K562 (cell line): ENCODE measurements around the gene INMT. TPM values are rescaled to one million over a fixed set of nuclear protein-coding genes. Genes with fewer than 3 reads are reported as not detected.

ENCODE experiments used
- ATAC-seq: fragments of 200-7000 bp; cut with Tn5 transposase; 3 replicates; pipeline ENCODE4 v1.9.1; 2020; ENCODE audit warnings: moderate library complexity
- BruUV-seq: library from RNA; stranded (reverse); fragments of 400-500 nt; replicated peaks from 2 replicates; lab custom pipeline; 2021; lab: Mats Ljungman, UMichigan
- CTCF ChIA-PET: fragments of 300-600 bp; formaldehyde crosslinking; extraction: SDS; loops from one replicate; lab custom pipeline; 2021; ENCODE audit warnings: low intra/inter-chr PET ratio; lab: Yijun Ruan, JAX
- POLR2A ChIA-PET: fragments of 300-600, 350-650 bp; sonication (Branson Sonifier 250); formaldehyde crosslinking; extraction: SDS; loops from one replicate; lab custom pipeline; 2021; ENCODE audit warnings: antibody characterized with exemption, inconsistent platforms; lab: Yijun Ruan, JAX
- DNase-seq, 4 experiments: peaks; one replicate each; pipeline versions ENCODE4 v3.0.0 to v3.0.0-alpha.2; 2011 to 2018; ENCODE audit warnings: low spot score in 3 of 4, mixed read lengths in 3 of 4; ENCODE audit errors: extremely low read depth in 1 of 4
- FAIRE-seq: peaks from 2 replicates; lab custom pipeline; 2011; peaks lifted over from hg19 to GRCh38; lab: Jason Lieb, UNC
- H2AFZ ChIP-seq: 2 replicates; pipeline ENCODE4 v1.6.0; 2011; ENCODE audit warnings: low read depth, low read length, control low read depth, inconsistent platforms
- H3K27ac ChIP-seq: fragments of 200-600 bp; 3 replicates; pipeline ENCODE4 v1.8.0; 2011; ENCODE audit warnings: low read depth, mild to moderate bottlenecking, control low read depth, inconsistent platforms, low read length, moderate library complexity, mixed read lengths; ENCODE audit errors: extremely low read depth
- H3K27me3 ChIP-seq, 2 experiments: fragments of 300-600 bp in 1 of 2; 2 replicates in 1 of 2; 3 replicates in 1 of 2; pipeline versions ENCODE4 v1.6.0 to v1.8.0; 2011; ENCODE audit warnings: inconsistent platforms in 2 of 2, low read length in 2 of 2, mild to moderate bottlenecking in 1 of 2, mixed read lengths in 1 of 2, moderate library complexity in 1 of 2; ENCODE audit not compliant: control insufficient read depth in 2 of 2, insufficient read depth in 2 of 2
- H3K36me3 ChIP-seq: fragments of 300-600 bp; 3 replicates; pipeline ENCODE4 v1.8.0; 2011; ENCODE audit warnings: mild to moderate bottlenecking, low read length, inconsistent platforms; ENCODE audit not compliant: control insufficient read depth, insufficient read depth
- H3K4me1 ChIP-seq, 2 experiments: fragments of 200-600 bp in 1 of 2; replicated peaks in 1 of 2; 2 replicates in 1 of 2; 3 replicates in 1 of 2; pipeline versions ENCODE4 v1.5.1 to v1.8.0; 2011; ENCODE audit warnings: inconsistent platforms in 2 of 2, low read length in 2 of 2, mild to moderate bottlenecking in 1 of 2, mixed read lengths in 1 of 2, moderate library complexity in 1 of 2; ENCODE audit not compliant: control insufficient read depth in 2 of 2, insufficient read depth in 2 of 2
- H3K4me2 ChIP-seq: 2 replicates; pipeline ENCODE4 v1.6.1; 2011; ENCODE audit warnings: low read length, control low read depth, inconsistent platforms, mixed read lengths; ENCODE audit not compliant: insufficient read depth
- H3K4me3 ChIP-seq: fragments of 200-600 bp; sonication (generic), shearing (Covaris generic); 2 replicates; pipeline ENCODE4 v1.5.1; 2016; ENCODE audit warnings: control low read depth, inconsistent platforms
- H3K79me2 ChIP-seq: fragments of 200-600 bp; 3 replicates; pipeline ENCODE4 v1.8.0; 2011; ENCODE audit warnings: low read length, inconsistent platforms; ENCODE audit not compliant: control insufficient read depth, insufficient read depth
- H3K9ac ChIP-seq, 2 experiments: 2 replicates each; pipeline versions ENCODE4 v1.6.0 to v1.6.1; 2011; ENCODE audit warnings: low read depth in 2 of 2, low read length in 2 of 2, control low read depth in 1 of 2, inconsistent platforms in 1 of 2, mild to moderate bottlenecking in 1 of 2, mixed read lengths in 1 of 2; ENCODE audit not compliant: insufficient read depth in 1 of 2
- H3K9me1 ChIP-seq: one replicate; pipeline ENCODE4 v1.6.0; 2011; ENCODE audit warnings: inconsistent platforms, mild to moderate bottlenecking, low read length, moderate library complexity; ENCODE audit not compliant: control insufficient read depth, insufficient read depth
- H3K9me3 ChIP-seq: replicated peaks from 2 replicates; pipeline ENCODE4 v1.5.1; 2011; ENCODE audit warnings: low read depth, low read length, inconsistent platforms; ENCODE audit not compliant: control insufficient read depth, insufficient read depth
- H4K20me1 ChIP-seq: replicated peaks from 2 replicates; pipeline ENCODE4 v1.6.1; 2011; ENCODE audit warnings: low read length, inconsistent platforms, mixed read lengths; ENCODE audit not compliant: control insufficient read depth, insufficient read depth
- BRF1 ChIP-seq: IDR thresholded peaks from 3 replicates; pipeline ENCODE4 v1.6.1; 2011; ENCODE audit warnings: borderline replicate concordance, mild to moderate bottlenecking; ENCODE audit not compliant: insufficient read length; ENCODE audit errors: extremely low read depth
- CHCHD3 ChIP-seq: fragments of 250-450 bp; sonication (Bioruptor Pico); IDR thresholded peaks from 2 replicates; pipeline ENCODE4 v2.1.2; 2022; ENCODE audit warnings: mild to moderate bottlenecking
- KLF10 ChIP-seq: fragments of 250-450 bp; sonication (Bioruptor Pico); IDR thresholded peaks from 2 replicates; pipeline ENCODE4 v1.6.1; 2021; ENCODE audit warnings: matching md5 sums
- KLF13 ChIP-seq: fragments of 450-650 bp; IDR thresholded peaks from 2 replicates; pipeline ENCODE4 v1.6.1; 2016; ENCODE audit warnings: missing genetic modification characterization, low read depth, mild to moderate bottlenecking, missing compliant biosample characterization, moderate library complexity, borderline replicate concordance
- POLR3G ChIP-seq: IDR thresholded peaks from 2 replicates; pipeline ENCODE4 v1.6.1; 2011; ENCODE audit not compliant: insufficient read length, insufficient replicate concordance; ENCODE audit errors: extremely low read depth
- SMAD3 ChIP-seq: fragments of 450-650 bp; formaldehyde crosslinking; conservative IDR thresholded peaks from 2 replicates; pipeline ENCODE4 v1.4.0; 2020; ENCODE audit warnings: mild to moderate bottlenecking
- TCF3 ChIP-seq: sonication (generic); formaldehyde crosslinking; IDR thresholded peaks from 2 replicates; pipeline ENCODE4 v1.4.0; 2020; ENCODE audit warnings: mild to moderate bottlenecking, missing genetic modification reagents
- ZC3H8 ChIP-seq: fragments of 450-650 bp; IDR thresholded peaks from 2 replicates; pipeline ENCODE4 v1.6.1; 2017
- ZNF239 ChIP-seq: fragments of 250-450 bp; sonication (Bioruptor Pico); IDR thresholded peaks from 2 replicates; pipeline ENCODE4 v1.4.0; 2020; ENCODE audit warnings: mild to moderate bottlenecking
- WGBS: fragments of 100-300 bp; shearing (Covaris generic); methylation state at CpG from one replicate; pipeline ENCODE4 v1.1.6; 2016; ENCODE audit warnings: low coverage, mixed read lengths; ENCODE audit not compliant: insufficient coverage; ENCODE audit errors: missing lambda C conversion rate; 5-methylcytosine and 5-hydroxymethylcytosine counted together
- in situ Hi-C: fragments of 300-500 bp; cut with MboI; formaldehyde crosslinking; loops from 4 replicates; pipeline ENCODE4 v1.15.0; 2018; ENCODE audit warnings: inconsistent platforms, mixed read lengths
- intact Hi-C: fragments of 100-400 bp; cut with micrococcal nuclease; formaldehyde crosslinking; loops from 2 replicates; pipeline ENCODE4 v1.14.2; 2022
- polyA plus RNA-seq, 8 experiments: library from polyadenylated mRNA; depleted of rRNA in 4 of 8; stranded (reverse) in 5 of 8; unstranded in 3 of 8; fragments of >200 nt; fragmentation: Nextera tagmentation in 2 of 8; fragmentation: Illumina TruSeq in 1 of 8; extraction: Ambion mirVana in 2 of 8; extraction: Trizol in 1 of 8; gene quantifications; 2 replicates each; pipeline versions ENCODE4 v1.2.1 to v1.2.3, GENCODE V29; 2011 to 2014; ENCODE audit warnings: inconsistent platforms in 1 of 8, missing spikeins in 1 of 8
- total RNA-seq, 7 experiments: library from RNA; depleted of rRNA in 6 of 7; stranded (reverse); fragments of >200 nt in 6 of 7; fragmentation: Illumina TruSeq in 2 of 7; extraction: Trizol in 2 of 7; gene quantifications; 2 replicates each; pipeline versions ENCODE4 v1.2.1 to v1.2.3, GENCODE V29; 2011 to 2021; ENCODE audit warnings: low replicate concordance in 1 of 7
- TF ChIP-seq, protein P1 (sequence below), 2 experiments: fragments of 450-650 bp in 1 of 2; sonication (generic) in 1 of 2; formaldehyde crosslinking in 1 of 2; IDR thresholded peaks; 2 replicates each; pipeline versions ENCODE4 v1.7.1 to v1.9.0; 2016 to 2022; ENCODE audit warnings: inconsistent platforms in 1 of 2, mild to moderate bottlenecking in 1 of 2, missing genetic modification reagents in 1 of 2
- TF ChIP-seq, protein P2 (sequence below): fragments of 250-450 bp; sonication (Bioruptor Pico); IDR thresholded peaks from 2 replicates; pipeline ENCODE4 v1.4.0; 2020; ENCODE audit warnings: mild to moderate bottlenecking, moderate library complexity

INMT gene
- total and polyA plus RNA-seq, 9 of the 15 experiments (the other 6 are each of a cell fraction or from before 2014, with no cell fraction given): 0.04 to 0.27 TPM; not detected in 7

GRCh38 chr7:30771174-30771879, 19.4 kb downstream of the INMT start, which contains the start of gene MINDY4:
MINDY4 (plus strand) TSS chr7:30771417; CDS start chr7:30771494, 77 bp downstream.
- H3K4me1 ChIP-seq: peaks cover 19 to 24% of the 10 kb centered on the region in 2 experiments
- H3K27me3 ChIP-seq: no peaks in the 10 kb centered on the region
- no TSS peak for BruUV-seq
- ChIA-PET POLR2A (interaction anchor here (0.8 kb wide), 1 partner anchor 15 kb away, joined by 5 read pairs; no protein-coding TSS in a partner anchor), CTCF (no interaction called here)
- peak within 1 kb of the TSS; percentile 94 for H2AFZ ChIP-seq
- intact Hi-C loops (loop anchor here (1.0 to 5.0 kb wide), 2 partner anchors 10 to 489 kb away; partner anchors contain the start of gene ZNRF2), in situ Hi-C loops (no loop called here)
- H3K9ac ChIP-seq: peak within 1 kb of the TSS; percentile 81 to 95
- ATAC-seq (peak; percentile 97), DNase-seq (peak; percentile 92 to 96 (median 96)), FAIRE-seq (no peak)
- H4K20me1 ChIP-seq: no peaks in the 10 kb centered on the region
- peaks cover 2% of the 10 kb centered on the region for H3K36me3 ChIP-seq
- peak within 1 kb of the TSS; percentile 80 for H3K4me2 ChIP-seq
- peaks cover 2% of the 10 kb centered on the region for H3K9me1 ChIP-seq
- peak within 1 kb of the TSS; percentile 71 for H3K4me3 ChIP-seq
- H3K9me3 ChIP-seq: no peaks in the 10 kb centered on the region
- 1% methylated on average over 38 of the region's 62 CpGs for WGBS
- peaks cover 52% of the 10 kb centered on the region for H3K79me2 ChIP-seq
- peak within 1 kb of the TSS; percentile 82 for H3K27ac ChIP-seq
- TF ChIP-seq SMAD3 (0 out of 2 replicates have a peak, but pooled peaks have one; percentile 18), CHCHD3 (no peak), TCF3 (no peak; the same call in 1 of the 2 replicates), POLR3G (no peak), KLF13 (tag) (no peak), ZNF239 (CRISPR knock-in tag) (no peak), KLF10 (CRISPR knock-in tag) (no peak), BRF1 (no peak), ZC3H8 (no peak)
- TF ChIP-seq, protein P1, sequence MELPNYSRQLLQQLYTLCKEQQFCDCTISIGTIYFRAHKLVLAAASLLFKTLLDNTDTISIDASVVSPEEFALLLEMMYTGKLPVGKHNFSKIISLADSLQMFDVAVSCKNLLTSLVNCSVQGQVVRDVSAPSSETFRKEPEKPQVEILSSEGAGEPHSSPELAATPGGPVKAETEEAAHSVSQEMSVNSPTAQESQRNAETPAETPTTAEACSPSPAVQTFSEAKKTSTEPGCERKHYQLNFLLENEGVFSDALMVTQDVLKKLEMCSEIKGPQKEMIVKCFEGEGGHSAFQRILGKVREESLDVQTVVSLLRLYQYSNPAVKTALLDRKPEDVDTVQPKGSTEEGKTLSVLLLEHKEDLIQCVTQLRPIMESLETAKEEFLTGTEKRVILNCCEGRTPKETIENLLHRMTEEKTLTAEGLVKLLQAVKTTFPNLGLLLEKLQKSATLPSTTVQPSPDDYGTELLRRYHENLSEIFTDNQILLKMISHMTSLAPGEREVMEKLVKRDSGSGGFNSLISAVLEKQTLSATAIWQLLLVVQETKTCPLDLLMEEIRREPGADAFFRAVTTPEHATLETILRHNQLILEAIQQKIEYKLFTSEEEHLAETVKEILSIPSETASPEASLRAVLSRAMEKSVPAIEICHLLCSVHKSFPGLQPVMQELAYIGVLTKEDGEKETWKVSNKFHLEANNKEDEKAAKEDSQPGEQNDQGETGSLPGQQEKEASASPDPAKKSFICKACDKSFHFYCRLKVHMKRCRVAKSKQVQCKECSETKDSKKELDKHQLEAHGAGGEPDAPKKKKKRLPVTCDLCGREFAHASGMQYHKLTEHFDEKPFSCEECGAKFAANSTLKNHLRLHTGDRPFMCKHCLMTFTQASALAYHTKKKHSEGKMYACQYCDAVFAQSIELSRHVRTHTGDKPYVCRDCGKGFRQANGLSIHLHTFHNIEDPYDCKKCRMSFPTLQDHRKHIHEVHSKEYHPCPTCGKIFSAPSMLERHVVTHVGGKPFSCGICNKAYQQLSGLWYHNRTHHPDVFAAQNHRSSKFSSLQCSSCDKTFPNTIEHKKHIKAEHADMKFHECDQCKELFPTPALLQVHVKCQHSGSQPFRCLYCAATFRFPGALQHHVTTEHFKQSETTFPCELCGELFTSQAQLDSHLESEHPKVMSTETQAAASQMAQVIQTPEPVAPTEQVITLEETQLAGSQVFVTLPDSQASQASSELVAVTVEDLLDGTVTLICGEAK (IDR thresholded peaks at IDR 0.05): peak; percentile 66; the same call in 1 of the 2 replicates
- TF ChIP-seq, protein P1 (CRISPR knock-in tag; IDR thresholded peaks at IDR 0.05): no peak
- TF ChIP-seq, protein P2, sequence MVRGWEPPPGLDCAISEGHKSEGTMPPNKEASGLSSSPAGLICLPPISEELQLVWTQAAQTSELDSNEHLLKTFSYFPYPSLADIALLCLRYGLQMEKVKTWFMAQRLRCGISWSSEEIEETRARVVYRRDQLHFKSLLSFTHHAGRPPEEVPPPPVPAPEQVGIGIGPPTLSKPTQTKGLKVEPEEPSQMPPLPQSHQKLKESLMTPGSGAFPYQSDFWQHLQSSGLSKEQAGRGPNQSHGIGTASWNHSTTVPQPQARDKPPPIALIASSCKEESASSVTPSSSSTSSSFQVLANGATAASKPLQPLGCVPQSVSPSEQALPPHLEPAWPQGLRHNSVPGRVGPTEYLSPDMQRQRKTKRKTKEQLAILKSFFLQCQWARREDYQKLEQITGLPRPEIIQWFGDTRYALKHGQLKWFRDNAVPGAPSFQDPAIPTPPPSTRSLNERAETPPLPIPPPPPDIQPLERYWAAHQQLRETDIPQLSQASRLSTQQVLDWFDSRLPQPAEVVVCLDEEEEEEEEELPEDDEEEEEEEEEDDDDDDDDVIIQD (CRISPR knock-in tag): no peak
